Testis (tissue), 3 donors: ENCODE measurements around the gene LPP. TPM values are rescaled to one million over a fixed set of nuclear protein-coding genes. Genes with fewer than 3 reads are reported as not detected.
"Not testable (repeated sequence)": the region's sequence is repeated elsewhere in the genome, so short reads cannot be mapped to it uniquely, and the experiment has no call there.

Experiments
- DNase-seq: peaks from one replicate; pipeline ENCODE4 v3.0.0-alpha.2; 2019
- H3K27ac ChIP-seq, 2 donors: fragments of 200-600 bp; sonication (generic); one replicate each; pipeline ENCODE4 v1.5.1; 2019
- H3K27me3 ChIP-seq: fragments of 200-600 bp; sonication (generic); one replicate; pipeline ENCODE4 v1.5.1; 2019
- H3K36me3 ChIP-seq: fragments of 200-600 bp; sonication (generic); one replicate; pipeline ENCODE4 v1.5.1; 2017; ENCODE audit warnings: low read depth; ENCODE audit errors: missing control alignments
- H3K4me1 ChIP-seq: fragments of 200-600 bp; sonication (generic); one replicate; pipeline ENCODE4 v1.5.1; 2019
- H3K4me3 ChIP-seq, 2 donors: fragments of 200-600 bp; sonication (generic); one replicate each; pipeline ENCODE4 v1.5.1; 2017 to 2019
- H3K9me3 ChIP-seq: fragments of 200-600 bp; sonication (generic); one replicate; pipeline ENCODE4 v1.5.1; 2017
- CTCF ChIP-seq, 3 experiments: fragments of 450-650 bp in 2 of 3; fragments of 200-600 bp in 1 of 3; sonication (generic) in 1 of 3; IDR thresholded peaks; one replicate each; pipeline ENCODE4 v1.5.1; 2016 to 2019; ENCODE audit warnings: antibody characterized with exemption in 3 of 3, mild to moderate bottlenecking in 2 of 3, moderate library complexity in 1 of 3
- POLR2A ChIP-seq: fragments of 450-650 bp; IDR thresholded peaks from one replicate; pipeline ENCODE4 v1.6.1; 2017; ENCODE audit warnings: antibody characterized with exemption, mild to moderate bottlenecking, moderate library complexity
- WGBS, 2 donors: methylation state at CpG; one replicate each; pipeline ENCODE4 v1.1.5; 2018; 5-methylcytosine and 5-hydroxymethylcytosine counted together
- intact Hi-C: fragments of 100-400 bp; cut with DNase I; formaldehyde crosslinking; loops from one replicate; pipeline ENCODE4 v1.15.1; 2023; ENCODE audit warnings: low total_unique reads
- polyA plus RNA-seq: library from polyadenylated mRNA; stranded (reverse); fragments of 350-450 nt; fragmentation: Illumina TruSeq; extraction: RNeasy Lipid Tissue Mini Kit (QIAGEN cat#74804); gene quantifications from one replicate; pipeline ENCODE4 v1.2.3, GENCODE V29; 2014; ENCODE audit warnings: low read depth, low replicate concordance; ENCODE audit not compliant: insufficient read depth
- total RNA-seq, 2 donors: library from RNA; depleted of rRNA; stranded (reverse); fragments of >200 nt; gene quantifications; one replicate each; pipeline ENCODE4 v1.2.3, GENCODE V29; 2016

Gene LPP
- total and polyA plus RNA-seq, 3 donors from 2014 or later = 89.9 to 135 (median 132) TPM

GRCh38 chr3:188128905-188129304, 25.1 kb upstream of the LPP start:
- Histone ChIP-seq H3K27me3 (no peaks in the 10 kb centered on the region), H3K4me3 (no peak overlapping the region), H3K4me1 (no peaks in the 10 kb centered on the region), H3K36me3 (no peaks in the 10 kb centered on the region), H3K27ac (no peak overlapping the region), H3K9me3 (no peaks in the 10 kb centered on the region)
- DNase-seq = no peak
- intact Hi-C loops = no loop called here
- no peak for TF ChIP-seq CTCF (IDR thresholded peaks at IDR 0.05)
- TF ChIP-seq POLR2A = no peak
- 47 to 100% methylated on average over 1 of the region's 1 CpG for WGBS, 2 donors

DNA sequence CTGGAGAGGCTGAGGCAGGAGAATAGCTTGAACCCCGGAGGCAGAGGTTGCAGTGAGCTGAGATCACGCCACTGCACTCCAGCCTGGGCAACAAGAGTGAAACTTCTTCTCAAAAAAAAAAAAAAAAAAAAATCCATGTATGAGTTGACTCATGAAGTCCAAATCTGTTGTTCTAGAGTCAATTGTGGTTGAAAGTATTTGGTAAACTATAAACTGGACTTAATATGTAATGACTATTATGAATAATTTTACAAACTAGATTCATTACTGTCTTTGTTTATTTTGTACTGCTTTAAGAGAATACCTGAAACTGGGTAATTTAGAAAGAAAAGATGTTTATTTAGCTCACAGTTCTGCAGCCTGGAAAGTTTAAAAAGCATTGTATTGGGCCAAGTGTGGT, 22.9 kb upstream of the LPP start:
- intact Hi-C loops, H3K36me3 ChIP-seq, DNase-seq, H3K27me3 ChIP-seq, H3K4me1 ChIP-seq, H3K27ac ChIP-seq, H3K4me3 ChIP-seq, H3K9me3 ChIP-seq: not testable (repeated sequence)
- 95 to 100% methylated on average over 2 of the region's 2 CpGs for WGBS, 2 donors

- Histone ChIP-seq H3K27me3 (no peaks in the 10 kb centered on the region), H3K9me3 (no peaks in the 10 kb centered on the region), H3K4me1 (no peaks in the 10 kb centered on the region), H3K27ac (no peak overlapping the region), H3K4me3 (no peak overlapping the region), H3K36me3 (no peaks in the 10 kb centered on the region)
- DNase-seq = no peak
- intact Hi-C loops = no loop called here
- WGBS, 2 donors = 95 to 97% methylated on average over 5 of the region's 5 CpGs
- TF ChIP-seq CTCF (IDR thresholded peaks at IDR 0.05) (no peak), POLR2A (no peak)
Measured at GRCh38 chr3:188133219-188133618, 20.7 kb upstream of the LPP start.

DNA sequence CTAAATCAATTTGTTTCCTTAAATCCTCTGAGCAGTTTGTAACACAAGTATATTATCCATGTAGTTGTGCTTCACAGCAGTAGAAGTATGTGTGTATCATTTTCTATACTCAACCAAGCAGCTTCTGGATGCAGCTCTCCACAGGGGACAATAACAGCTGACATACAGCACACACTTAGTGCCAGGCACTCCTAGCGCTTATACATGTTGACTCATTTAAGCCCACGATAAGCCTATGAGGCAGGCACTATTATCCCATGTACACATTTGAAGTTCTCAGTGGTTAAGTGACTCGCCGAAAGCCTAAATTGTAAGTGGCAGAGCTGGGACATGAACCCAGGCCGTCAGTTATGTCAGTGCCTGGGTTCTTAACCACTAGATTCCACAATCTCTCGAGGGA, 20.3 kb upstream of the LPP start:
- no peak for TF ChIP-seq CTCF (IDR thresholded peaks at IDR 0.05)
- no peak for TF ChIP-seq POLR2A
- intact Hi-C loops = no loop called here
- H3K4me1 ChIP-seq = no peaks in the 10 kb centered on the region
- H3K36me3 ChIP-seq = no peaks in the 10 kb centered on the region
- H3K27me3 ChIP-seq = no peaks in the 10 kb centered on the region
- WGBS, 2 donors = 92% methylated on average over 6 of the region's 6 CpGs
- no peak overlapping the region for H3K27ac ChIP-seq
- H3K4me3 ChIP-seq = no peak overlapping the region
- no peak for DNase-seq
- no peaks in the 10 kb centered on the region for H3K9me3 ChIP-seq

GRCh38 chr3:188134079-188134478, 19.9 kb upstream of the LPP start:
- Histone ChIP-seq H3K27ac (no peak overlapping the region), H3K27me3 (no peaks in the 10 kb centered on the region), H3K36me3 (no peaks in the 10 kb centered on the region), H3K9me3 (no peaks in the 10 kb centered on the region), H3K4me3 (no peak overlapping the region), H3K4me1 (no peaks in the 10 kb centered on the region)
- no peak for TF ChIP-seq CTCF (IDR thresholded peaks at IDR 0.05)
- TF ChIP-seq POLR2A = no peak
- DNase-seq = no peak
- intact Hi-C loops = no loop called here
- WGBS, 2 donors = 91 to 100% methylated on average over 1 of the region's 1 CpG
